Measurements from ENCODE around the gene PLPP6. TPM values are rescaled to one million over a fixed set of nuclear protein-coding genes. Genes with fewer than 3 reads are reported as not detected.
"Not testable (repeated sequence)": the region's sequence is repeated elsewhere in the genome, so short reads cannot be mapped to it uniquely, and the experiment has no call there.

The PLPP6 gene
- total and polyA plus RNA-seq, 7 experiments from 2014 or later, result 6.0 to 24.1 (median 9.8) TPM

DNA sequence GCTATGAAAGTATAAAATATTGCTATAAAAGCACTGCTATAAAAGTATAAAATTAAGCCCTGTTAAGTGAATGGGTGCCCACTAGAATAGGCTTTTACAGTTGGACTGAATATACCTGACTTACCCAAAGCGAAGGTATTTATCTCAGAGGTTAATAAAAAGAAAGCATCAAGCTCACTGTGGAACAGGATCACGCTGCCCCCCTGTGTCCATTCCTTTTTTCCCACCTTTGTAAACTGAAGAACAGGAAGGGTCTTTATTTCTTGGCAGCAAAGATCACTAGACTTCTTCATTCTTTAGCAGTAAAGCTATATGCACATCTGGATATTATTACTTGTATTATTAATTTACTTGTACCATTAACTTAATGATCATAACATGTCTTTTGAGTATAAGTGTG, 22.1 kb upstream of the PLPP6 start:
- Mint-ChIP-seq H3K27ac (peak overlapping the region in 4 of 9 donors; percentile 11 to 62 (median 26)), H3K4me1 (peaks cover 0 to 21% (median 15%) of the 10 kb centered on the region in 7 donors), H3K4me3 (no peak overlapping the region), H3K27me3 (no peaks in the 10 kb centered on the region), H3K36me3 (no peaks in the 10 kb centered on the region), H3K9me3 (no peaks in the 10 kb centered on the region)
- Histone ChIP-seq H3K36me3 (ENCODE audit: control insufficient read depth in 2 of 3, insufficient read depth in 3 of 3, low read length in 3 of 3) (no peaks in the 10 kb centered on the region), H3K27ac (ENCODE audit: low read depth, low read length) (no peak overlapping the region), H3K4me1 (ENCODE audit: control insufficient read depth in 2 of 2, insufficient read depth in 2 of 2, low read length in 2 of 2) (peaks cover 0 to 3% of the 10 kb centered on the region in 2 donors), H3K9me3 (ENCODE audit: control insufficient read depth in 2 of 3, low read length in 3 of 3) (no peaks in the 10 kb centered on the region), H3K27me3 (ENCODE audit: control insufficient read depth in 2 of 2, insufficient read depth in 2 of 2, low read length in 2 of 2) (no peaks in the 10 kb centered on the region), H3K4me3 (ENCODE audit: low read length) (no peak overlapping the region)
- CTCF ChIA-PET, result interaction anchor here (0.6 to 2.3 kb wide), 15 partner anchors 14 to 327 kb away, joined by 3 to 25 read pairs (median 4); partner anchors contain the start of gene SPATA6L
- DNase-seq (peak in 7 of 9 donors; percentile 50 to 72 (median 66)), ATAC-seq (peak; percentile 70)
- POLR2A ChIA-PET, result interaction anchor here (0.6 to 2.3 kb wide), 6 partner anchors 40 to 1092 kb away, joined by 3 to 8 read pairs (median 6); partner anchors contain the start of gene CDC37L1
- intact Hi-C loops (cut with micrococcal nuclease), result loop anchor here (1.0 to 10.0 kb wide), 9 partner anchors 36 to 1783 kb away; partner anchors contain the start of genes SLC1A1 (in 2 of the 2) and CDC37L1 (in 1 of the 2)

DNA sequence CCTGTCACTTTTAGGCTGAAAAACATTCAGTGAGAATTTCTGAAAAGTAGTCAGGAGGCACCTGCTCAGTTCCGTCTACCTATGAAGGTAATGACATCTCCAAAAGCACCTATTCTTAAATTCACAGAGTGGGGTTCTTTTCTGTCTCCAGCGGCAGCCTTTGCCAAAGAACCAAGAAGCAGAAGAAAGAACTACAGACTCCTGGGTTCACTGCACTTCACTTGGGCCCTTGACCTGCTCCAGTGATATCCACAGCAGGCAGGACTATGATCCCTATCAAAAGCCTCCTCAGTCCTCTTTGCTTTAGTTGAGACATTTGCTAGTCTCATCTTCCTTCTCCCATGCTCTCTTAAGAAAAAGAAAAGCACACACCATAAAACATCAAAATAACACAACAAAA, 19.7 kb upstream of the PLPP6 start:
- Mint-ChIP-seq H3K4me3 (no peak overlapping the region), H3K36me3 (no peaks in the 10 kb centered on the region), H3K27ac (peak overlapping the region in 1 of 9 donors; percentile 67), H3K4me1 (peaks cover 0 to 21% (median 15%) of the 10 kb centered on the region in 7 donors), H3K9me3 (no peaks in the 10 kb centered on the region), H3K27me3 (no peaks in the 10 kb centered on the region)
- Histone ChIP-seq H3K9me3 (ENCODE audit: control insufficient read depth in 2 of 3, low read length in 3 of 3) (no peaks in the 10 kb centered on the region), H3K36me3 (ENCODE audit: control insufficient read depth in 2 of 3, insufficient read depth in 3 of 3, low read length in 3 of 3) (no peaks in the 10 kb centered on the region), H3K4me3 (ENCODE audit: low read length) (no peak overlapping the region), H3K27me3 (ENCODE audit: control insufficient read depth in 2 of 2, insufficient read depth in 2 of 2, low read length in 2 of 2) (no peaks in the 10 kb centered on the region), H3K4me1 (ENCODE audit: control insufficient read depth in 2 of 2, insufficient read depth in 2 of 2, low read length in 2 of 2) (peaks cover 0 to 3% of the 10 kb centered on the region in 2 donors), H3K27ac (ENCODE audit: low read depth, low read length) (no peak overlapping the region)
- DNase-seq (no peak), ATAC-seq (no peak)
- ChIA-PET CTCF (no interaction called here), POLR2A (no interaction called here)
- intact Hi-C loops (cut with micrococcal nuclease), result loop anchor here (5.0 to 10.0 kb wide), 3 partner anchors 148 to 1785 kb away; partner anchors contain the start of gene SLC1A1 (in 2 of the 2)

DNA sequence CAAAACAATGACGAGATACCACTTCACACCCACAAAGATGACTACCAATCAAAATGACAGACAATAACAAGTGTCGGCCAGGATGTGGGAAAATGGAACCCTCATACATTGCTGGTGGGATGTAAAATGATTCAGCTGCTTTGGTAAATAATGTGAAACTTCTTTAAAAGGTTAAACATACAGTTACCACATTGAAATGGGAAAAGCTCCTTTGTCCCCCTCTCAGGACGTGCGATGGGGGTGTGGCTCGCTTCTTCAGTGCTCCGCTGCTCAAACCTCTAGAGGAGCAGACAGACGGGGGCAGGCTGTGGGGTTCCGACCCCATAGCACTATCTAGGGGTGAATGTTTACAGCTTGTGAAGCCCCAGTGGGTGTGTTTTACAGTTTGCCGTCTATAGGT, 8.0 kb upstream of the PLPP6 start:
- no peaks in the 10 kb centered on the region for H3K36me3 ChIP-seq (ENCODE audit: control insufficient read depth in 2 of 3, insufficient read depth in 3 of 3, low read length in 3 of 3)
- H3K27me3 ChIP-seq (ENCODE audit: control insufficient read depth in 2 of 2, insufficient read depth in 2 of 2, low read length in 2 of 2), result no peaks in the 10 kb centered on the region
- no peak overlapping the region for H3K4me3 ChIP-seq (ENCODE audit: low read length)
- ATAC-seq, result no peak
- H3K4me1 ChIP-seq (ENCODE audit: control insufficient read depth in 2 of 2, insufficient read depth in 2 of 2, low read length in 2 of 2), result no peaks in the 10 kb centered on the region
- H3K9me3 Mint-ChIP-seq, result no peaks in the 10 kb centered on the region
- H3K36me3 Mint-ChIP-seq, result peaks cover 0 to 18% (median 15%) of the 10 kb centered on the region in 5 donors
- no peak overlapping the region for H3K27ac ChIP-seq (ENCODE audit: low read depth, low read length)
- no peaks in the 10 kb centered on the region for H3K9me3 ChIP-seq (ENCODE audit: control insufficient read depth in 2 of 3, low read length in 3 of 3)
- POLR2A ChIA-PET, result interaction anchor here (1.1 to 2.2 kb wide), 2 partner anchors 11 to 29 kb away, joined by 3 to 8 read pairs; no protein-coding TSS in a partner anchor
- H3K4me1 Mint-ChIP-seq, result peaks cover 0 to 24% (median 13%) of the 10 kb centered on the region in 7 donors
- DNase-seq, result no peak
- intact Hi-C loops (cut with micrococcal nuclease), result no loop called here
- no peak overlapping the region for H3K4me3 Mint-ChIP-seq
- CTCF ChIA-PET, result interaction anchor here (0.7 kb wide), 1 partner anchor 53 kb away, joined by 3 read pairs; no protein-coding TSS in a partner anchor
- no peak overlapping the region for H3K27ac Mint-ChIP-seq
- peaks cover 0 to 14% (median 3%) of the 10 kb centered on the region in 5 donors for H3K27me3 Mint-ChIP-seq

DNA sequence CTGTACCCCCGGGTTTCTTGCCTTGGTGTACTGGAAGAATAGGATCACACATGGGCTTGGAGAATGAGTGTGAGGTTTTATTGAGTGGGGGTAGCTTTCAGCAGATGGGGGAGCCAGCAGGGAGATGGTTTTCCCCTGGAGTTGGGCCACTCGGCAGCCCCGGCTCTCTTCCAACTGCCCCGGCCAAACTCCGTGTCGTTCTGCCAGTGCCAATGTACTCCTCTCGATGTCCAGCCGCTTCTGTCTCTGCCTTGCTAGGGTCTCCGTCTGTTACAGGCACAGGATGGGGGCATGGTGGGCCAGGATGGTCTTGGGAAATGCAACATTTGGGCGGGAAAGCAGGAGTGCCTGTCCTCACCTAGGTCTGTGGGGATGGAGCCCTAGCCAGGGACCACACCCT, 7.6 kb upstream of the PLPP6 start:
- H3K4me1 ChIP-seq (ENCODE audit: control insufficient read depth in 2 of 2, insufficient read depth in 2 of 2, low read length in 2 of 2), result no peaks in the 10 kb centered on the region
- ATAC-seq (no peak), DNase-seq (no peak)
- no peak overlapping the region for H3K27ac ChIP-seq (ENCODE audit: low read depth, low read length)
- Mint-ChIP-seq H3K36me3 (peaks cover 0 to 16% (median 12%) of the 10 kb centered on the region in 5 donors), H3K27me3 (peaks cover 0 to 15% (median 3%) of the 10 kb centered on the region in 5 donors), H3K27ac (no peak overlapping the region), H3K4me3 (no peak overlapping the region), H3K9me3 (no peaks in the 10 kb centered on the region), H3K4me1 (peaks cover 0 to 28% (median 13%) of the 10 kb centered on the region in 7 donors)
- no peaks in the 10 kb centered on the region for H3K9me3 ChIP-seq (ENCODE audit: control insufficient read depth in 2 of 3, low read length in 3 of 3)
- no peaks in the 10 kb centered on the region for H3K27me3 ChIP-seq (ENCODE audit: control insufficient read depth in 2 of 2, insufficient read depth in 2 of 2, low read length in 2 of 2)
- H3K36me3 ChIP-seq (ENCODE audit: control insufficient read depth in 2 of 3, insufficient read depth in 3 of 3, low read length in 3 of 3), result no peaks in the 10 kb centered on the region
- ChIA-PET CTCF (interaction anchor here (0.7 kb wide), 1 partner anchor 52 kb away, joined by 3 read pairs; no protein-coding TSS in a partner anchor), POLR2A (interaction anchor here (1.1 to 2.6 kb wide), 3 partner anchors 11 to 86 kb away, joined by 3 to 8 read pairs (median 8); partner anchors contain the start of gene AK3)
- intact Hi-C loops (cut with micrococcal nuclease), result no loop called here
- no peak overlapping the region for H3K4me3 ChIP-seq (ENCODE audit: low read length)

DNA sequence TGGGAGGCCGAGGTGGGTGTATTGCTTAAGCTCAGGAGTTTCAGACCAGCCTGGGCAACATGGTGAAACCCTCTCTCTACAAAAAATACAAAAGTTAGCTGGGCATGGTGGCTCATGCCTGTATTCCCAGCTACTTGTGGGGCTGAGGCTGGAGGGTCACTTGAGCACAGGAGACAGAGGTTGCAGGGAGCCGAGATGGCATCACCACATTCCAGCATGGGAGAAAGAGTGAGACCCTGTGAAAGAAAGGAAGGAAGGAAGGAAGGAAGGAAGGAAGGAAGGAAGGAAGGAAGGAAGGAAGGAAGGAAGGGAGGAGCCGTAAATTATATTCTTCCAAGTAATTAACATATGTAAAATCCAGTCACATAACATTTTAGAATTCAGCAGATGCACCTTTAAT, 5.9 kb upstream of the PLPP6 start:
- CTCF ChIA-PET; H3K9me3 ChIP-seq (ENCODE audit: control insufficient read depth in 2 of 3, low read length in 3 of 3); H3K27ac Mint-ChIP-seq; H3K27ac ChIP-seq (ENCODE audit: low read depth, low read length); intact Hi-C loops (cut with micrococcal nuclease); DNase-seq; H3K4me3 Mint-ChIP-seq; H3K36me3 ChIP-seq (ENCODE audit: control insufficient read depth in 2 of 3, insufficient read depth in 3 of 3, low read length in 3 of 3); ATAC-seq; H3K4me3 ChIP-seq (ENCODE audit: low read length); H3K9me3 Mint-ChIP-seq; H3K27me3 ChIP-seq (ENCODE audit: control insufficient read depth in 2 of 2, insufficient read depth in 2 of 2, low read length in 2 of 2); H3K4me1 ChIP-seq (ENCODE audit: control insufficient read depth in 2 of 2, insufficient read depth in 2 of 2, low read length in 2 of 2): not testable (repeated sequence)
- POLR2A ChIA-PET, result interaction anchor here (0.7 to 2.6 kb wide), 3 partner anchors 21 to 85 kb away, joined by 3 to 8 read pairs (median 6); partner anchors contain the start of genes AK3 and CDC37L1
- peaks cover 3 to 14% (median 12%) of the 10 kb centered on the region in 5 donors for H3K36me3 Mint-ChIP-seq
- H3K4me1 Mint-ChIP-seq, result peaks cover 0 to 39% (median 11%) of the 10 kb centered on the region in 7 donors
- H3K27me3 Mint-ChIP-seq, result peaks cover 0 to 19% (median 0%) of the 10 kb centered on the region in 5 donors

DNA sequence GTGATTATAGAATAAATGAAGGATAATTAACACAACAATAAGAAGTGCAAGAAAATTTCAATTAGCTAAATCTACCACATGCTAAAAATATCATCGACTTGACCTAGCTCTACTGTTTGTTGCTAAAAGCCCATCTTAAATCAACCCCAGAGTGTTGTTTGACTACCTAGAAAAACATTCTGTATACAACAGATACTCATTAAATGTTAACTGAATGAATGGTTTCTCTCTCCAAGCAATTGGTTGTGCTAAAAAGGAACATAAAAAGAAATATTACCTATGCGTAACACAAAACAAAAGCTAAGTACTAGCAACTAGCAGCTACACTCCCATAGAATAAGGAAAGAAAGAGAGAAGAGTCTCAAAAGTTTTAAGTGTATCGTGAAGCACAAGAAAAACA, 5.5 kb upstream of the PLPP6 start:
- H3K36me3 Mint-ChIP-seq, result peaks cover 3 to 12% (median 12%) of the 10 kb centered on the region in 5 donors
- ATAC-seq (no peak), DNase-seq (no peak)
- H3K9me3 Mint-ChIP-seq, result peaks cover 0 to 2% (median 0%) of the 10 kb centered on the region in 11 donors
- H3K27ac Mint-ChIP-seq, result no peak overlapping the region
- peaks cover 0 to 44% (median 14%) of the 10 kb centered on the region in 7 donors for H3K4me1 Mint-ChIP-seq
- H3K27me3 Mint-ChIP-seq, result peaks cover 0 to 17% (median 0%) of the 10 kb centered on the region in 5 donors
- Histone ChIP-seq H3K4me1 (ENCODE audit: control insufficient read depth in 2 of 2, insufficient read depth in 2 of 2, low read length in 2 of 2) (peaks cover 2 to 5% of the 10 kb centered on the region in 2 donors), H3K9me3 (ENCODE audit: control insufficient read depth in 2 of 3, low read length in 3 of 3) (no peaks in the 10 kb centered on the region), H3K4me3 (ENCODE audit: low read length) (no peak overlapping the region), H3K27me3 (ENCODE audit: control insufficient read depth in 2 of 2, insufficient read depth in 2 of 2, low read length in 2 of 2) (no peaks in the 10 kb centered on the region), H3K27ac (ENCODE audit: low read depth, low read length) (no peak overlapping the region), H3K36me3 (ENCODE audit: control insufficient read depth in 2 of 3, insufficient read depth in 3 of 3, low read length in 3 of 3) (no peaks in the 10 kb centered on the region)
- intact Hi-C loops (cut with micrococcal nuclease), result no loop called here
- POLR2A ChIA-PET, result interaction anchor here (0.7 to 2.6 kb wide), 3 partner anchors 21 to 84 kb away, joined by 3 to 8 read pairs (median 6); partner anchors contain the start of genes AK3 and CDC37L1
- H3K4me3 Mint-ChIP-seq, result no peak overlapping the region
- CTCF ChIA-PET, result interaction anchor here (0.6 kb wide), 1 partner anchor 10 kb away, joined by 3 read pairs; no protein-coding TSS in a partner anchor

Measured in naive thymus-derived CD4-positive, alpha-beta T cell (primary cell).